A673 (cell line): Measurements from ENCODE around the gene KRTAP22-2. TPM values are rescaled to one million over a fixed set of nuclear protein-coding genes. Genes with fewer than 3 reads are reported as not detected.

Experiments
- BruUV-seq: library from RNA; stranded (reverse); fragments of 400-500 nt; replicated peaks from 2 replicates; lab custom pipeline; 2021; lab: Mats Ljungman, UMichigan
- CTCF ChIA-PET: fragments of 300-600 bp; sonication (Branson Sonifier 250); formaldehyde crosslinking; loops from one replicate; lab custom pipeline; 2022; ENCODE audit warnings: antibody characterized with exemption; lab: Charles Lee
- POLR2A ChIA-PET: fragments of 300-600 bp; sonication (Branson Sonifier 250); formaldehyde crosslinking; loops from one replicate; lab custom pipeline; 2022; ENCODE audit warnings: antibody characterized with exemption; ENCODE audit not compliant: low non-redundant PET; lab: Charles Lee
- DNase-seq: peaks from one replicate; pipeline ENCODE4 v3.0.0-alpha.2; 2015; ENCODE audit warnings: low spot score
- H3K27ac ChIP-seq: fragments of 200-600 bp; sonication (generic); 2 replicates; pipeline ENCODE4 v1.5.1; 2016; ENCODE audit warnings: mixed run types, low read depth, mild to moderate bottlenecking, mixed read lengths, antibody characterized with exemption, low read length; ENCODE audit not compliant: poor library complexity, severe bottlenecking
- H3K27me3 ChIP-seq: fragments of 200-600 bp; sonication (generic); replicated peaks from 2 replicates; pipeline ENCODE4 v1.6.1; 2017; ENCODE audit warnings: mixed run types, low read depth, mild to moderate bottlenecking, mixed read lengths, antibody characterized with exemption, low read length; ENCODE audit not compliant: insufficient read depth, poor library complexity
- H3K36me3 ChIP-seq: fragments of 200-600 bp; sonication (generic); 2 replicates; pipeline ENCODE4 v1.6.1; 2016; ENCODE audit warnings: mixed run types, mild to moderate bottlenecking, mixed read lengths, antibody characterized with exemption, low read length; ENCODE audit not compliant: insufficient read depth, poor library complexity, severe bottlenecking
- H3K4me1 ChIP-seq: fragments of 200-600 bp; sonication (generic); 2 replicates; pipeline ENCODE4 v1.6.1; 2017; ENCODE audit warnings: mixed run types, mild to moderate bottlenecking, mixed read lengths, antibody characterized with exemption, low read length; ENCODE audit not compliant: insufficient read depth, poor library complexity, severe bottlenecking
- H3K4me3 ChIP-seq: fragments of 200-600 bp; sonication (generic); 2 replicates; pipeline ENCODE4 v1.5.1; 2016; ENCODE audit warnings: low read depth, mixed run types, mild to moderate bottlenecking, mixed read lengths, low read length; ENCODE audit not compliant: poor library complexity, severe bottlenecking
- H3K9me3 ChIP-seq: fragments of 200-600 bp; sonication (generic); 2 replicates; pipeline ENCODE4 v1.6.1; 2016; ENCODE audit warnings: mixed run types, low read depth, mild to moderate bottlenecking, mixed read lengths, antibody characterized with exemption, low read length; ENCODE audit not compliant: poor library complexity, severe bottlenecking
- EZH2 ChIP-seq: fragments of 200-600 bp; sonication (generic); IDR thresholded peaks from 2 replicates; pipeline ENCODE4 v1.6.1; 2017; ENCODE audit warnings: borderline replicate concordance, low read depth, mild to moderate bottlenecking, mixed read lengths, antibody characterized with exemption, low read length; ENCODE audit not compliant: poor library complexity, severe bottlenecking
- intact Hi-C: fragments of 100-400 bp; cut with micrococcal nuclease; formaldehyde crosslinking; loops from one replicate; pipeline ENCODE4 v1.10.0; 2022; ENCODE audit not compliant: unreplicated experiment
- total RNA-seq: library from RNA; stranded (reverse); gene quantifications from 2 replicates; pipeline ENCODE4 v1.2.3, GENCODE V29; 2021
- TF ChIP-seq, protein P1 (sequence below): fragments of 300-800, 200-600 bp; sonication (generic); conservative IDR thresholded peaks from 2 replicates; pipeline ENCODE4 v1.5.1; 2017; ENCODE audit warnings: low read depth, mild to moderate bottlenecking, antibody characterized with exemption, low read length, moderate library complexity, mixed read lengths

KRTAP22-2 gene
- total RNA-seq, 1 experiment from 2014 or later = not detected

DNA sequence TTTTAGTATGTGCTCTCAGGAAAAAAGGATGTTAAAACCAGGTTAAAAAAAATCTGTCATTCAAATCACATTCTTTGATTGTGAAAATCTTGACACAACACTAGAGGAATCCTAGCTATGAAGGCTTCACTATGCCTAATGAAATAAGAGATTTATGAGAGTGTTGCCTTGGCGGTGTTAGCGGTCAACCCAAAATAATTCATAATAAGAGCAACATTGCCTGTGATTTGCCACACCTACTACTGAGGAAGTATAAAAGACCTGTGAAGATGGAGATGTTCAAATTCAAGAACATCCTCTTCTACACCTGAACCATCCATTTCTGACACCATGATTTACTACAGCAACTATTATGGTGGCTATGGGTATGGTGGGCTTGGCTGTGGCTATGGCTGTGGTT, 25.9 kb upstream of the KRTAP22-2 start, which contains the start of gene KRTAP20-1:
Gene KRTAP20-1, plus strand, starts transcription at position 301 of the 400 bp plus-strand sequence. Its CDS starts 30 bp downstream, at position 331.
- Histone ChIP-seq H3K4me1 (no peaks in the 10 kb centered on the region), H3K27ac (no peak within 1 kb of the TSS), H3K27me3 (no peaks in the 10 kb centered on the region), H3K36me3 (no peaks in the 10 kb centered on the region), H3K9me3 (no peaks in the 10 kb centered on the region), H3K4me3 (no peak within 1 kb of the TSS)
- intact Hi-C loops = no loop called here
- TF ChIP-seq, protein P1, sequence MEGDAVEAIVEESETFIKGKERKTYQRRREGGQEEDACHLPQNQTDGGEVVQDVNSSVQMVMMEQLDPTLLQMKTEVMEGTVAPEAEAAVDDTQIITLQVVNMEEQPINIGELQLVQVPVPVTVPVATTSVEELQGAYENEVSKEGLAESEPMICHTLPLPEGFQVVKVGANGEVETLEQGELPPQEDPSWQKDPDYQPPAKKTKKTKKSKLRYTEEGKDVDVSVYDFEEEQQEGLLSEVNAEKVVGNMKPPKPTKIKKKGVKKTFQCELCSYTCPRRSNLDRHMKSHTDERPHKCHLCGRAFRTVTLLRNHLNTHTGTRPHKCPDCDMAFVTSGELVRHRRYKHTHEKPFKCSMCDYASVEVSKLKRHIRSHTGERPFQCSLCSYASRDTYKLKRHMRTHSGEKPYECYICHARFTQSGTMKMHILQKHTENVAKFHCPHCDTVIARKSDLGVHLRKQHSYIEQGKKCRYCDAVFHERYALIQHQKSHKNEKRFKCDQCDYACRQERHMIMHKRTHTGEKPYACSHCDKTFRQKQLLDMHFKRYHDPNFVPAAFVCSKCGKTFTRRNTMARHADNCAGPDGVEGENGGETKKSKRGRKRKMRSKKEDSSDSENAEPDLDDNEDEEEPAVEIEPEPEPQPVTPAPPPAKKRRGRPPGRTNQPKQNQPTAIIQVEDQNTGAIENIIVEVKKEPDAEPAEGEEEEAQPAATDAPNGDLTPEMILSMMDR = no peak
- no peak for TF ChIP-seq EZH2
- ChIA-PET CTCF (no interaction called here), POLR2A (no interaction called here)
- no peak for DNase-seq
- BruUV-seq = no TSS peak

DNA sequence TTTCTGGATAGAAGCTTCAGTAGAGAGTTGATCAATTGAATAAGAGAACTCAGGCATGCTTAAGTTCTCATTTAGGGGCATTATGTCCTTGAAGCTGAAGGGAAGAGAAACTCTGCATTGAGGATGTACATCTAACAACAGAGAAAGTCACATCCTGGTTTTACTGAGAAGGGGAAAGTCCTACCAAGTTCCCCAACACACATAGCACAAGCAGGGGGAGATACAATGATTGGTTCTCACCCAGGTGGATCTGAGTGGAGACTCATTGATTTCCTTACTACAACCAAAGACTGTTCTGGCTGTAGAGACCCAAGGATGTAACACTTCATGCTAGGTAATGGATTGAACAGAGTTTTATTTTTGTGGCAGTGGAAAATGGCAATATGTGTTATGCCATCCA, 25.0 kb upstream of the KRTAP22-2 start:
- POLR2A ChIA-PET = no interaction called here
- Histone ChIP-seq H3K4me1 (no peaks in the 10 kb centered on the region), H3K4me3 (no peak overlapping the region), H3K27me3 (no peaks in the 10 kb centered on the region), H3K9me3 (no peaks in the 10 kb centered on the region), H3K36me3 (no peaks in the 10 kb centered on the region), H3K27ac (no peak overlapping the region)
- CTCF ChIA-PET = no interaction called here
- intact Hi-C loops = no loop called here
- DNase-seq = no peak
- TF ChIP-seq, protein P1 = no peak
- TF ChIP-seq EZH2 = no peak
- BruUV-seq = no TSS peak

DNA sequence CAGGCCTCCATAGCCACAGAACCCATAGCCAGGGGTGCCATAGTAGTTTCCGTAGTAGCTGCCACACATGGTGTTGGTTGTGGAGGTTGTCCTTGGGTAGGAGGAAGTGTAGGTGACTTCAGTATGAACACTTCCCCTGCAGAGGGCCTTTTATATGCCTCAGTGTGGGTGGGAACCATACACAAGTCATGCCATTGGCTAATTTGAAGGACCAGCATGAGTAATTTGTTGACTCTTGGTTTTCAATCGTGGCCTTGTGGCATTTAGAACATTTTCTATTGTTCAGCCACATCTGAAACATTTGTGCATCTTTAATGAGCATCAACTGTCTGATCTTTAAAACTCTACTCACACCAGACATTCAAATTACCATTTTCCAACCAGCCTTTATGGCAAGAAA, 23.6 kb upstream of the KRTAP22-2 start, which contains the start of gene KRTAP6-1:
Gene KRTAP6-1, minus strand, starts transcription at position 95 of the 400 bp plus-strand sequence. Its CDS starts 26 bp downstream, at position 69.
- no peak for TF ChIP-seq EZH2
- TF ChIP-seq, protein P1 = no peak
- Histone ChIP-seq H3K9me3 (no peaks in the 10 kb centered on the region), H3K36me3 (no peaks in the 10 kb centered on the region), H3K4me1 (no peaks in the 10 kb centered on the region), H3K27ac (no peak within 1 kb of the TSS), H3K4me3 (no peak within 1 kb of the TSS), H3K27me3 (no peaks in the 10 kb centered on the region)
- no TSS peak for BruUV-seq
- ChIA-PET CTCF (no interaction called here), POLR2A (interaction anchor here (0.5 kb wide), 1 partner anchor 1667 kb away, joined by 3 read pairs; no protein-coding TSS in a partner anchor)
- intact Hi-C loops = no loop called here
- DNase-seq = no peak
